ENCODE data around the gene GINM1.

GINM1 gene

GRCh38 chr6:149565527-149566409, at the start of gene GINM1:
TSS of gene GINM1 (plus strand) at chr6:149566375. CDS start at chr6:149566415, 40 bp downstream.
- peak; percentile 93 for DNase-seq

GRCh38 chr6:149529650-149530049, 36.5 kb upstream of the GINM1 start:
- no peak for DNase-seq

GRCh38 chr6:149534742-149535141, 31.4 kb upstream of the GINM1 start:
- DNase-seq: no peak

GRCh38 chr6:149541139-149541538, 25.0 kb upstream of the GINM1 start:
- no peak for DNase-seq

GRCh38 chr6:149544646-149545257, 21.4 kb upstream of the GINM1 start:
- no peak for DNase-seq

GRCh38 chr6:149545258-149545753, 20.9 kb upstream of the GINM1 start:
- DNase-seq: peak; percentile 46

DNA sequence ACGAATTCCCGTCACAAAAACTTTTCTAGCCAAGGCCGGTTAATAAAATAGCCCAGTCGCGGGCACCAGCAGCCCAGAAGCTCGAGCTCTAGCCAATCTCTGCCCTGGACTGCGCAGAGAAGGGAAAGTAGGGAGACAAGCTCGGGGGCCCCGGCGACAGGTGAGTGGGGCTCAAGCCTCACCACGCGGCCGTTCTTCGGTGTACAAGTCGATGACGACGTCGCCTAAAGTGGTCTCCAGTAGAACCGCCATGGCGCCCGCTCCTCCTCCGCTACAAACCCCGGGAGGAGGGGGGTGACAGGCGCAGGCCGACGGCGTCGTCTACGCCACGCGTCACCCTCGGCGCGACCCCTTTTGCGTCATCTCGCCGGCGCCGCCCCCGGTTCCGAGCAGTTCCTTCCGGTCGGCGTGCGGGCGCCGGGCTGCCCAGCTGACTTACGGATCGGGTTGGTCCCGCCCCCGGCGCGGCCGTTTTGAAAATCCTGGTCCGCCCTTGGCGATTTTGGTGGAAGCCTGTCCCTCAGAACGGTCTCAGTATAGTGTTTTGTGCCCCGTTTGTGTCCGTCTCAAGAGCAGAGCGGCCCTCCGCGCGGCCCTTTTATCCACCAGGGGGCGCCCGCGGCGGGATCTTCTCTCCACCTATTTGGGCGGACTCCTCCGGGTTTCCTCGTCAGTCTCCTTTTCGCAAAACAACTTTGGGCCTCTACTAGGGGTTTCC, 20.3 kb upstream of the GINM1 start, which contains the start of gene PPIL4:
TSS of gene PPIL4 (minus strand) at position 290 of the 718 bp plus-strand sequence. CDS start at position 252, 38 bp downstream.
- DNase-seq: peak; percentile 94

GRCh38 chr6:149551920-149552319, 14.3 kb upstream of the GINM1 start:
- DNase-seq: no peak

DNA sequence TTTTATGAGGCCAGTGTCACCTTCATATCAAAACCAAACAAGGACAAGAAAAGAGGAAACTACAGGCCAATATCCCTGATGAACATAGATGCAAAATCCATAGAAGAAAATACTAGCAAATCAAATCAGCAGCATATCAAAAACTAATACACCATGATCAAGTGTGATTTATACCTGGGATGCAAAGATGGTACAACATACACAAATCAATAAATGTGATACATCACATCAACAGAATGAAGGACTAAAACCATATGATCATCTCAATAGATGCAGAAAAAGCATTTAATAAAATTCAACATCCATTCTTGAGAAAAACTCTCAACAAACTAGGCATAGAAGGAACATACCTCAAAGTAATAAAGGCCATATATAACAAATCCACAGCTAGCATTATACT, 8.1 kb upstream of the GINM1 start:
- no peak for DNase-seq

GRCh38 chr6:149559389-149559788, 6.8 kb upstream of the GINM1 start:
- DNase-seq: no peak

- no peak for DNase-seq
Measured at GRCh38 chr6:149560736-149561135, 5.4 kb upstream of the GINM1 start.

- no peak for DNase-seq
Measured at GRCh38 chr6:149563203-149563927, 2.8 kb upstream of the GINM1 start.

GRCh38 chr6:149563928-149564325, 2.2 kb upstream of the GINM1 start:
- no peak for DNase-seq

- peak; percentile 23 for DNase-seq
Measured at GRCh38 chr6:149566410-149567193, 427 bp downstream of the GINM1 start.

DNA sequence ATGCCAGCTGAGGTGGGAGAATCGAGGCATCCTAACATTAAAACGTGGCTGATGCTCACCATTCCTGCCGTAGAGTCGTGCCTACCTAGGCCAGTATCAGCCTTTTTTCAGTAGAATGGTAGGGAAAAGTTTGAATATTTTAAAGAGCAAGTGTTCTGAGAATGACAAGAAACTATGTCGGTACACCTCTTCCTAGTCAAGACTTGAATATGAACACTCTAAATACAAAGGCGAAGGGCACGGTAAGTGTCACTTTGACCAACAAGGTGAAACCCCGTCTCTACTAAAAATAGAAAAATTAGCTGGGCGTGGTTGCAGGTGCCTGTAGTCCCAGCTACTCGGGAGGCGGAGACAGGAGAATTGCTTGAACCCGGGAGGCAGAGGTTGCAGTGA, 1.0 kb downstream of the GINM1 start:
- DNase-seq: no peak

DNA sequence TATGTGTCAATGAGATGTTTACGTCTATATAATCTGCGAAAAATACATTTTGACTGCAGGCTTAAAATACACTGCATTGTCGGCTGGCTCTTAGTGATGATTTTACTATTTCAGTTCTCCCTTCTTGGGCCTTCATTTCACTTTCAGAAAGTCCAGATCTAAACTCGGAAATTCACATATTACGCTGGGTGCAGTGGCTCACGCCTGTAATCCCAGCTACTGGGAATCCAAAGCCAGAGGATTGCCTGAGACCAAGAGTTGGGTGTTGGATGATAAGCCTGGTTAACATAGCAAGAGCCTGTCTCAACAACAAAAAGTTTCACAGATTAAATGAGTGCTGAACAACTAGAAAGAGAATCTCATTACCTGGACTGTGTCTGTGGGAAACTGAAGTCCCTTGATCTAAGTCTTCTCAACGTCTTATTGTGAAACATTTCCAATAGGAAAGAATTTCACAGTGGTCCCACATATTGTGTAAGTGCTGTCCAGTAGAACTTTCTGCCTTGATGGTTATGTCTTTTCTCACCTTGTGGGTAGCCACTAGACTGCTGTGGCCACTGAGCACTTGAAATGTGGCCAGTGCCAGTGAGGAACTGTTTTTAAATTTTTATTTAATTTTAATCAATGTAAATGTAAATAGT, 1.9 kb downstream of the GINM1 start:
- DNase-seq: no peak

GRCh38 chr6:149580880-149581279, 14.7 kb downstream of the GINM1 start:
- no peak for DNase-seq

DNA sequence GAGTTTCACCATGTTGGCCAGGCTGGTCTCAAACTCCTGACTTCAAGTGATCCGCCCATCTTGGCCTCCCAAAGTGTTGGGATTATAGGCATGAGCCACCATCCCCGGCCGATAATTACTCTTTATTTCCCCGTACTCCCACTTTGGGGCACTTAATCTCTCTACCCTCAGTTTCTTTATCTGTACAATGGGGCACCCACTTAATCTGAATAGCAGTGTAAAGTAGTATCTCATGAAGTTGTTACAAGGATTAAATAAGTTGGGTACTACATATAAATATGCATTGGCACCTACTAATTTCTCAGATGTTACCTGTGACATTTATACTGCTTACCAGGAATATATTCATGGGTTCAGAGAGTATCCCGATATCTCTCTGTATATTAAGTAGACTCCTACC, 15.2 kb downstream of the GINM1 start:
- DNase-seq: no peak

GRCh38 chr6:149586149-149586548, 20.0 kb downstream of the GINM1 start:
- DNase-seq: no peak

DNA sequence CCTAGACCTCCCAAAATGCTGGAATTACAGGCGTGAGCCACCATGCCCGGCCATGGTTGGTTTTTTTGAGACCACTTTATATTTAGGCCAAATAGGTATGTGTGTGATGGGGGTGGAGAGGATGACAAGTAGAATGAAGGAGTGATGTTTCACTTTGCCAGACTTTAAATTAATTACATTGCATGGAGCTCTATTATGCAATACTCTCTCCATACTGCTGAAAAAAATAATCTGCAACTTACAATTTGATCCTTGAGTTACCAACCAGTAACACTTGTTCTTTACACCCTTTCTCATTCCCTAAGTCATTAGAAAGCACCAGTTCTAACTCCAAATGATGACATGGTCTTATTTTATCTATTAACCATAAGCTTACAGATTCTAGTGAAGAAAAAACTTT, 26.8 kb downstream of the GINM1 start:
- no peak for DNase-seq

DNA sequence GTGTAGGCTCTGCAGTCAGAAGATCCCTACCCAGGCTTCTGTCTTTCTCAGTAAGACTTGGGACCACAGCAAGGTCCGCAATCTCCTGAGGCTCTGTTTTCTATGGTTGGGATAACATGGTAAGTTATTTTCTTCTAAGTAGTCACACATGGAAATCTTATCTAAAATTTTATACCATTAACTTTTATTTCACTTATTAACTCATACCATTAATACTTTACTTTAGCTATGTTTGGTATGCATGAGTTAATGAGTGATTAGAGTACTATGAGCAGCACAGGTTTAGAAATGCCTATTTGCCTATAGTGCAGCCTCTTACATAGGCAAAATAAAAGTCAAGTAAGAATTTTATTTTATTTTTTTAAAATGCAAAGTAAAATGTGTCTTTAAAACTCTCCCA, 27.2 kb downstream of the GINM1 start:
- DNase-seq: no peak

Data from activated effector memory CD4-positive, alpha-beta T cell treated with Interleukin-2 at 50 U/mL for 16 hours (primary cell).